AG04449 (cell line): ENCODE measurements around the gene PEAK1.

ENCODE experiments used
- CTCF ChIA-PET: fragments of 350-600 bp; formaldehyde crosslinking; extraction: SDS; loops from one replicate; lab custom pipeline; 2021; ENCODE audit warnings: antibody characterized with exemption; lab: Yijun Ruan, JAX
- POLR2A ChIA-PET: fragments of 400-600, 350-600 bp; formaldehyde crosslinking; extraction: SDS; loops from one replicate; lab custom pipeline; 2020; ENCODE audit warnings: antibody characterized with exemption, inconsistent platforms; lab: Yijun Ruan, JAX
- DNase-seq: peaks from one replicate; pipeline ENCODE4 v3.0.0-alpha.2; 2010; ENCODE audit warnings: low read depth, low spot score
- H3K4me3 ChIP-seq: 2 replicates; pipeline ENCODE4 v1.5.1; 2011; ENCODE audit warnings: low read depth, mild to moderate bottlenecking, control low read depth, low read length
- CTCF ChIP-seq: IDR thresholded peaks from one replicate; pipeline ENCODE4 v1.5.1; 2011; ENCODE audit warnings: mild to moderate bottlenecking, moderate library complexity, low read length, control low read depth, inconsistent platforms; ENCODE audit not compliant: insufficient read depth; ENCODE audit errors: missing control alignments

PEAK1 gene

GRCh38 chr15:77098572-77098971 lies 321.3 kb downstream of the PEAK1 start:
- H3K4me3 ChIP-seq = no peak overlapping the region
- TF ChIP-seq CTCF = no peak
- ChIA-PET CTCF (interaction anchor here (1.9 to 2.2 kb wide), 2 partner anchors 9 to 445 kb away, joined by 6 to 7 read pairs; no protein-coding TSS in a partner anchor), POLR2A (no interaction called here)
- no peak for DNase-seq

DNA sequence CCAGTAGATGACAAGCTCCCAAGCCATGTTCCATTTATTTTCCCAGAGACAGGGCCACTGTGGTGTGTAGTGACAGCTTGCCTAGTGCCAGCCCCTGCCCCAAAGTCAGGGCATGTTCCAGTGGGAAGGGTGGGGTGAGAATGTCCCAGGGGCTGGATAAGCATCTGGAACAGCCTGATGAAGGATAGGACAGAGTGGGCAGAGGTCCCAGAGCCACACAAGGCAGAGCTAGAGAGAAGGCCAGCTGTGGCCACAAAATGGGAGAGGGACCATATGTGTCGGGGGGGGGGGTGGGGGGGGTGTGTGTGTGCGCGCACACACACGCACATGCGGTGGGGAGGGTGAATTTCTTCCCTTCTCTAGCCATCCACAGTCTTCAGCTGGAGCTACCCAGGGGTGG lies 322.0 kb downstream of the PEAK1 start:
- no peak overlapping the region for H3K4me3 ChIP-seq
- no peak for DNase-seq
- TF ChIP-seq CTCF = no peak
- ChIA-PET POLR2A (no interaction called here), CTCF (interaction anchor here (1.1 to 2.2 kb wide), 4 partner anchors 10 to 536 kb away, joined by 3 to 7 read pairs (median 4); no protein-coding TSS in a partner anchor)

DNA sequence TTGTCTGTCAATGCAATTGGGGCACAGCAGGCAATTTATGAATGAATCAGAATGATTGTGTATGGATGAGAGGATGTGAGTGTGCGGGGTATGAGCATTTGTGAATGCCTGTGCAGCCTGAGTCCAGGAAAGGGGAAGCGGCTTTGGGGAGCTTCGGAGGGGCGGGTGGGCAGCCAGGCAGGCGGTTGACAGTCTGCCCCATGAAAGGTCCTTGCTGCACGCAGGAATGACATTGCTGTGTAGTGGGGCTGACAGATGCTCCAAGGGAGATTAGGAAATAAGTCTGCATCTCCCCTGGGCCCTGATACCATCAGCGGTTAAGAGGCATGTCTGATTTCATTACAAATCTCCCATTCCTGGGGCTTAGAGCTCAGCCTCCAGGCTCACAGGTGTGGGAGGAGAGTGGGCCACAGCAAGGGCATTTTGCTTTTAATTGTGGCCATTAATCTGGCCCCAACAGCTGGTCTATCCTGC lies 322.6 kb downstream of the PEAK1 start:
- POLR2A ChIA-PET = no interaction called here
- TF ChIP-seq CTCF = no peak

GRCh38 chr15:77096541-77096940 lies 323.4 kb downstream of the PEAK1 start:
- H3K4me3 ChIP-seq = no peak overlapping the region
- CTCF ChIA-PET = interaction anchor here (1.4 to 1.5 kb wide), 2 partner anchors 11 to 537 kb away, joined by 3 to 5 read pairs; no protein-coding TSS in a partner anchor
- no peak for TF ChIP-seq CTCF
- POLR2A ChIA-PET = no interaction called here
- no peak for DNase-seq

More for the DNA sequence above, 322.6 kb downstream of the PEAK1 start:
- CTCF ChIA-PET = interaction anchor here (1.1 to 2.2 kb wide), 3 partner anchors 23 to 536 kb away, joined by 3 to 6 read pairs (median 3); no protein-coding TSS in a partner anchor
- no peak overlapping the region for H3K4me3 ChIP-seq
- DNase-seq = no peak

GRCh38 chr15:77096138-77096537 lies 323.8 kb downstream of the PEAK1 start:
- ChIA-PET CTCF (interaction anchor here (1.4 kb wide), 1 partner anchor 11 kb away, joined by 5 read pairs; no protein-coding TSS in a partner anchor), POLR2A (no interaction called here)
- TF ChIP-seq CTCF = no peak
- H3K4me3 ChIP-seq = no peak overlapping the region
- no peak for DNase-seq

DNA sequence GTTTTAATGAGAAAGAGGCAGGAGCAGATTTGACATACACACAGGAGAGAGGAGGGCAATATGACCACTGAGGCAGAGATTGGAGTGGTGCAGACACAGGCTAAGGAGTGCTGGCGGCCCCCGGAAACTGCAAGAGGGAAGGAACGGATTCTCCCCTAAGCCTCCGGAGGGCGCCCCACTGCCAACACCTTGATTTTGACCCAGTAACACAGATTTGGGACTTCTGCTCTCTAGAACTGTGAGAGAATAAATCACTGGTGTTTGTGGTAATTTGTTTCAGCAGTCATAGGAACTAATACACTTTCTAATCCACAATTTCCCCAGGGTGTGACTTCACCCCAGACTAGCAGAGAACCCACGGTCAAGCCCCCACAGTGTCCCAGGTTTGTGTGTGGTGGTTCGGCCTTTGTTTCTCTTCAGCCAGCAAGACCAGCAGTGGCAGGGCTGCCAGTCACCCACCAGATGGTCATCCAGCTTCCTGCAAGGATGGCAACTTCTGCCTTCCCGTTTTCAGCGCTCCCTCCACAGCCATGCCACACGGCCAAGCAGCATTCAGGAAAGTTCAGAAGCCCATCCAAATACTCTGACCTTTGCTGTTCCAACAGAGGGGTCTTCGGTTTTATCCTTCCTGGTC lies 325.4 kb downstream of the PEAK1 start:
- DNase-seq = no peak
- H3K4me3 ChIP-seq = no peak overlapping the region
- CTCF ChIA-PET = interaction anchor here (2.8 kb wide), 1 partner anchor 7 kb away, joined by 8 read pairs; no protein-coding TSS in a partner anchor
- TF ChIP-seq CTCF = no peak
- POLR2A ChIA-PET = no interaction called here
